SU-DHL-6 (cell line): ENCODE measurements around the gene POLR1D.

Experiments used
- H2AFZ ChIP-seq: fragments of 200-600 bp; sonication (generic); 2 replicates; pipeline ENCODE4 v1.6.1; 2014; ENCODE audit warnings: low read depth, mild to moderate bottlenecking, moderate library complexity, mixed read lengths, antibody characterized with exemption, low read length; ENCODE audit not compliant: severe bottlenecking
- H3F3A ChIP-seq: fragments of 200-600 bp; shearing (Covaris generic); 2 replicates; pipeline ENCODE4 v1.6.0; 2016; ENCODE audit warnings: antibody characterized with exemption, mild to moderate bottlenecking; ENCODE audit not compliant: insufficient read depth
- H3K27ac ChIP-seq: fragments of 200-600 bp; sonication (generic); 2 replicates; pipeline ENCODE4 v1.5.1; 2016; ENCODE audit warnings: low read depth, mild to moderate bottlenecking, low read length, moderate library complexity, mixed read lengths
- H3K27me3 ChIP-seq: fragments of 200-600 bp; sonication (generic), shearing (Covaris generic); 2 replicates; pipeline ENCODE4 v1.6.0; 2014; ENCODE audit warnings: mild to moderate bottlenecking, low read length
- H3K36me3 ChIP-seq: fragments of 200-600 bp; sonication (generic); 2 replicates; pipeline ENCODE4 v1.6.1; 2014; ENCODE audit warnings: mild to moderate bottlenecking, low read length, mixed read lengths
- H3K4me2 ChIP-seq: fragments of 300-600, 200-600 bp; shearing (Covaris generic), sonication (generic); 2 replicates; pipeline ENCODE4 v1.6.0; 2014; ENCODE audit warnings: low read length, low read depth, mild to moderate bottlenecking; ENCODE audit not compliant: poor library complexity, severe bottlenecking
- H3K4me3 ChIP-seq: fragments of 200-600 bp; sonication (generic); 2 replicates; pipeline ENCODE4 v1.5.1; 2014; ENCODE audit warnings: antibody characterized with exemption, low read length, mild to moderate bottlenecking, mixed read lengths; ENCODE audit not compliant: insufficient read depth, poor library complexity, severe bottlenecking
- H3K79me2 ChIP-seq: fragments of 200-600 bp; sonication (generic); 2 replicates; pipeline ENCODE4 v1.6.1; 2014; ENCODE audit warnings: mild to moderate bottlenecking, low read length, moderate library complexity; ENCODE audit not compliant: insufficient read depth
- H3K9ac ChIP-seq: fragments of 200-600 bp; sonication (generic); 2 replicates; pipeline ENCODE4 v1.7.0; 2014; ENCODE audit warnings: mild to moderate bottlenecking, low read length
- H3K9me2 ChIP-seq: fragments of 200-600 bp; sonication (generic); replicated peaks from 2 replicates; pipeline ENCODE4 v1.6.1; 2014; ENCODE audit warnings: low read length; ENCODE audit not compliant: insufficient read depth
- H3K9me3 ChIP-seq: fragments of 200-600 bp; sonication (generic); 2 replicates; pipeline ENCODE4 v1.6.1; 2014; ENCODE audit warnings: low read length, mixed read lengths; ENCODE audit not compliant: insufficient read depth
- H4K20me1 ChIP-seq: fragments of 200-600 bp; sonication (generic); 2 replicates; pipeline ENCODE4 v1.6.1; 2014; ENCODE audit warnings: low read depth, mild to moderate bottlenecking, antibody characterized with exemption, low read length, moderate library complexity, mixed read lengths
- EZH2phosphoT487 ChIP-seq: fragments of 200-600 bp; sonication (generic), shearing (Covaris generic); conservative IDR thresholded peaks from 2 replicates; pipeline ENCODE4 v1.6.1; 2018; ENCODE audit warnings: mild to moderate bottlenecking, antibody characterized with exemption, low read length, moderate library complexity, mixed read lengths
- TF ChIP-seq, protein P1 (sequence below): fragments of 200-600 bp; sonication (generic); IDR thresholded peaks from one replicate; pipeline ENCODE4 v1.5.1; 2017; ENCODE audit warnings: antibody characterized with exemption, mild to moderate bottlenecking, low read length, moderate library complexity; ENCODE audit not compliant: insufficient read depth, poor library complexity, severe bottlenecking

The POLR1D gene

DNA sequence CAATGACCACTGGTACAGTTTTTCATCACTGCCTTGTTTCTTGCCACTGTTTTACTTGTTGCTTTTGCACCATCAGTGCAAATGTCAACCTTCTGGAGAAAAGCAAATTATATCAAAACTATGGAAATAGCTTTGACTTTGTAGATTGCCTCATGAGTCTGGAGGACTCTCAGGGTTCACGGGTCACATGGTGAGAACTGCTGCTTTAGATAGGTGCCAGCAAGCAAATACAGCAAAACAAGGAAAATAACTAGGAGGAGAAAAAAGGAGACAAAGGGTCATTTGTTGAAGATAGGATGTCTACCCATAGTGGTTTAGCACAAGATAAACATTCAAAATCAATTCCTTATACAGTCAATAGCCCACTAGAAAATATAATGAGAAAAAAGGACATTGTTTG, 33.1 kb downstream of the POLR1D start:
- 0 out of 2 replicates have a peak, but pooled peaks cover 6% of the 10 kb centered on the region for H4K20me1 ChIP-seq
- H3K4me3 ChIP-seq = no peak overlapping the region
- H2AFZ ChIP-seq = no peak overlapping the region
- H3K36me3 ChIP-seq = peaks cover 16% of the 10 kb centered on the region
- H3K27me3 ChIP-seq = no peaks in the 10 kb centered on the region
- no peak overlapping the region for H3K9ac ChIP-seq
- H3K27ac ChIP-seq = no peak overlapping the region
- peaks cover 2% of the 10 kb centered on the region; the same call in 1 of the 2 replicates for H3K9me3 ChIP-seq
- TF ChIP-seq, protein P1, sequence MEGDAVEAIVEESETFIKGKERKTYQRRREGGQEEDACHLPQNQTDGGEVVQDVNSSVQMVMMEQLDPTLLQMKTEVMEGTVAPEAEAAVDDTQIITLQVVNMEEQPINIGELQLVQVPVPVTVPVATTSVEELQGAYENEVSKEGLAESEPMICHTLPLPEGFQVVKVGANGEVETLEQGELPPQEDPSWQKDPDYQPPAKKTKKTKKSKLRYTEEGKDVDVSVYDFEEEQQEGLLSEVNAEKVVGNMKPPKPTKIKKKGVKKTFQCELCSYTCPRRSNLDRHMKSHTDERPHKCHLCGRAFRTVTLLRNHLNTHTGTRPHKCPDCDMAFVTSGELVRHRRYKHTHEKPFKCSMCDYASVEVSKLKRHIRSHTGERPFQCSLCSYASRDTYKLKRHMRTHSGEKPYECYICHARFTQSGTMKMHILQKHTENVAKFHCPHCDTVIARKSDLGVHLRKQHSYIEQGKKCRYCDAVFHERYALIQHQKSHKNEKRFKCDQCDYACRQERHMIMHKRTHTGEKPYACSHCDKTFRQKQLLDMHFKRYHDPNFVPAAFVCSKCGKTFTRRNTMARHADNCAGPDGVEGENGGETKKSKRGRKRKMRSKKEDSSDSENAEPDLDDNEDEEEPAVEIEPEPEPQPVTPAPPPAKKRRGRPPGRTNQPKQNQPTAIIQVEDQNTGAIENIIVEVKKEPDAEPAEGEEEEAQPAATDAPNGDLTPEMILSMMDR = no peak
- TF ChIP-seq EZH2phosphoT487 = no peak
- no peaks in the 10 kb centered on the region for H3K9me2 ChIP-seq
- peaks cover 22% of the 10 kb centered on the region for H3K79me2 ChIP-seq
- no peak overlapping the region for H3K4me2 ChIP-seq
- H3F3A ChIP-seq = no peaks in the 10 kb centered on the region

DNA sequence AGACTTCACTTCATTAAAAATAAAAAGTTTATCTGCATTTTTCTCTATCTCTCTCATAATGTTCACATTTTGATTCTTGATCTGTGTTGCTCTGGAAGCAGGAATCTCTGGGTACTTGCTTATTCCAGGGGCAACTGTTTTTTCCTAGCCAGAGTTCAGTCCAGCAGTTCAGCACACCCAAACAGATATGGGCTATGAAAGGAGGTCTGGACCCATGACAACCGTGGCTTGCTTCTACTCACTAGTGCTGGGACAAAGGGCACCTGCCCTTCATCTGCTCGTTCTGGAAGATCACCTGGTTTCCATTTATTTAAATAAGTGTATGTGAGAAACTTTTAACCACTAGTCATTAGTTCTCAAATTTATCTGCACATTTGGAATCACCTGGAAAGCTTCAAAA, 36.0 kb downstream of the POLR1D start:
- Histone ChIP-seq H3K9me3 (no peaks in the 10 kb centered on the region), H3K27me3 (no peaks in the 10 kb centered on the region), H3K27ac (no peak overlapping the region), H3K4me2 (no peak overlapping the region), H3K79me2 (peaks cover 37% of the 10 kb centered on the region), H3K36me3 (no peaks in the 10 kb centered on the region), H3K9me2 (no peaks in the 10 kb centered on the region), H3K9ac (no peak overlapping the region), H4K20me1 (0 out of 2 replicates have a peak, but pooled peaks cover 6% of the 10 kb centered on the region), H3F3A (no peaks in the 10 kb centered on the region; the same call in 1 of the 2 replicates), H2AFZ (no peak overlapping the region), H3K4me3 (no peak overlapping the region)
- TF ChIP-seq EZH2phosphoT487 = no peak
- TF ChIP-seq, protein P1 = no peak

DNA sequence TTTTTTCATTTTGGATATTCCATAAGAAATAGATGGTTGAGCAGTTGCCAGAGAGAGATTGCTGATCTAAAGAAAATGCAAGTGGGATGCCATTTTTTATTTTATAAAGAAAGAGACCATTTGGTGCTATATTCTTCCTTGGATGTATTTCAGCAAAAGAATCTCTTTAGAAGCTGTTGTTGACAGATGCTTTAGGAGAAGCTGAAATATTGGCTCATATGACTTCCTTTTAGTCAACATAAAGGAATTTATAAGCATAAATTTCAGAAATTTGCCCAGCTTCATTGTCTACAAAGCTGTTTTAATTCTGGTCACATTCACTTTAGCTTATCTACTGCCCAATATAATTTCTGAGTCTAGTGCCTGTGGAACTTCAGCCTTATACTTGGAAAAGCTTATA, 36.9 kb downstream of the POLR1D start:
- Histone ChIP-seq H3K79me2 (peaks cover 33% of the 10 kb centered on the region), H3K9me3 (no peaks in the 10 kb centered on the region), H3K36me3 (no peaks in the 10 kb centered on the region), H3K27me3 (no peaks in the 10 kb centered on the region), H3K4me3 (no peak overlapping the region), H3K27ac (no peak overlapping the region), H4K20me1 (0 out of 2 replicates have a peak, but pooled peaks cover 6% of the 10 kb centered on the region), H3F3A (no peaks in the 10 kb centered on the region; the same call in 1 of the 2 replicates), H3K9ac (no peak overlapping the region), H3K9me2 (no peaks in the 10 kb centered on the region), H2AFZ (no peak overlapping the region), H3K4me2 (no peak overlapping the region)
- no peak for TF ChIP-seq EZH2phosphoT487
- TF ChIP-seq, protein P1 = no peak
